Prostate gland (tissue), 2 donors: ENCODE measurements around the gene IGSF10. TPM values are rescaled to one million over a fixed set of nuclear protein-coding genes. Genes with fewer than 3 reads are reported as not detected.

ENCODE experiments used
- DNase-seq: peaks from one replicate; pipeline ENCODE4 v3.0.0-alpha.2; 2019; ENCODE audit warnings: low spot score
- H3K27ac ChIP-seq, 2 donors: fragments of 200-600 bp; sonication (generic); 2 replicates each; pipeline ENCODE4 v1.5.1; 2017 to 2019
- H3K27me3 ChIP-seq: fragments of 200-600 bp; sonication (generic); replicated peaks from 2 replicates; pipeline ENCODE4 v1.5.1; 2019; ENCODE audit not compliant: insufficient read depth
- H3K36me3 ChIP-seq, 2 donors: fragments of 200-600 bp; sonication (generic); 1 replicate in 1 of 2; 2 replicates in 1 of 2; pipeline versions ENCODE4 v1.5.1 to v1.8.1; 2017 to 2019
- H3K4me1 ChIP-seq: fragments of 200-600 bp; sonication (generic); replicated peaks from 2 replicates; pipeline ENCODE4 v1.5.1; 2019
- H3K4me3 ChIP-seq, 2 donors: fragments of 200-600 bp; sonication (generic); 2 replicates each; pipeline ENCODE4 v1.5.1; 2017 to 2019
- H3K9me3 ChIP-seq: fragments of 200-600 bp; sonication (generic); 2 replicates; pipeline ENCODE4 v1.5.1; 2017
- POLR2A ChIP-seq: fragments of 450-650 bp; IDR thresholded peaks from one replicate; pipeline ENCODE4 v1.6.1; 2016; ENCODE audit warnings: antibody characterized with exemption, mild to moderate bottlenecking
- POLR2AphosphoS5 ChIP-seq: sonication (generic); formaldehyde crosslinking; IDR thresholded peaks from one replicate; pipeline ENCODE4 v1.6.1; 2017; ENCODE audit warnings: antibody characterized with exemption
- WGBS: methylation state at CpG from one replicate; pipeline ENCODE4 v1.1.5; 2018; 5-methylcytosine and 5-hydroxymethylcytosine counted together
- intact Hi-C: fragments of 100-400 bp; cut with DNase I; formaldehyde crosslinking; loops from one replicate; pipeline ENCODE4 v1.14.2; 2022
- total RNA-seq, 2 donors: library from RNA; depleted of rRNA; stranded (reverse); fragments of >200 nt; gene quantifications; one replicate each; pipeline ENCODE4 v1.1.0, GENCODE V29; 2016
- TF ChIP-seq, protein P1 (sequence below), 4 experiments: fragments of 200-600 bp in 2 of 4; fragments of 450-650 bp in 2 of 4; sonication (generic) in 2 of 4; IDR thresholded peaks; 1 replicate in 3 of 4; 2 replicates in 1 of 4; pipeline ENCODE4 v1.5.1; 2016 to 2019; ENCODE audit warnings: antibody characterized with exemption in 4 of 4, mild to moderate bottlenecking in 2 of 4, moderate library complexity in 2 of 4

Gene IGSF10
- total RNA-seq, 2 donors from 2014 or later, result 5.4 TPM; not detected in 1

DNA sequence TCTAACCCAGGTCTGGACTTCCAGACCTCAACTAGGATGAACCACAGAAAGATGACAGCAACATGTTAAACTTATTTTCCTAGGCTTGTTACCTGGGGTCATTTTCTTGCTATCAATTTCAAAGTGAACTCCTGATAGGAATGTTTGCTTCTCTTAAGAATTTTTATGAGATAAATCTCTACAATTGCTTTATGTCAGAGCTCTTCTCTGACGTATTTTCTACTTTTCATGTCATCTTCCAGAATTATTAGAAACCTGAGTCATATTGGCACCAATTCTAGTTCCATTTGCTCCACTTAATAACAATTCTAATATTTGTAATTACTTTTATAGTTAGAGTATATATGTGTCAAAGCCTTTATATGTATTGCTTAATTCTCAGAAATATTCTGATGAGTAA, 2.1 kb upstream of the IGSF10 start:
- H3K27me3 ChIP-seq, result no peaks in the 10 kb centered on the region
- 80% methylated on average over 1 of the region's 1 CpG for WGBS
- H3K9me3 ChIP-seq, result no peaks in the 10 kb centered on the region
- no peak overlapping the region for H3K4me3 ChIP-seq
- no peak overlapping the region for H3K27ac ChIP-seq
- H3K36me3 ChIP-seq, result no peaks in the 10 kb centered on the region
- H3K4me1 ChIP-seq, result no peaks in the 10 kb centered on the region
- DNase-seq, result no peak
- TF ChIP-seq, protein P1, sequence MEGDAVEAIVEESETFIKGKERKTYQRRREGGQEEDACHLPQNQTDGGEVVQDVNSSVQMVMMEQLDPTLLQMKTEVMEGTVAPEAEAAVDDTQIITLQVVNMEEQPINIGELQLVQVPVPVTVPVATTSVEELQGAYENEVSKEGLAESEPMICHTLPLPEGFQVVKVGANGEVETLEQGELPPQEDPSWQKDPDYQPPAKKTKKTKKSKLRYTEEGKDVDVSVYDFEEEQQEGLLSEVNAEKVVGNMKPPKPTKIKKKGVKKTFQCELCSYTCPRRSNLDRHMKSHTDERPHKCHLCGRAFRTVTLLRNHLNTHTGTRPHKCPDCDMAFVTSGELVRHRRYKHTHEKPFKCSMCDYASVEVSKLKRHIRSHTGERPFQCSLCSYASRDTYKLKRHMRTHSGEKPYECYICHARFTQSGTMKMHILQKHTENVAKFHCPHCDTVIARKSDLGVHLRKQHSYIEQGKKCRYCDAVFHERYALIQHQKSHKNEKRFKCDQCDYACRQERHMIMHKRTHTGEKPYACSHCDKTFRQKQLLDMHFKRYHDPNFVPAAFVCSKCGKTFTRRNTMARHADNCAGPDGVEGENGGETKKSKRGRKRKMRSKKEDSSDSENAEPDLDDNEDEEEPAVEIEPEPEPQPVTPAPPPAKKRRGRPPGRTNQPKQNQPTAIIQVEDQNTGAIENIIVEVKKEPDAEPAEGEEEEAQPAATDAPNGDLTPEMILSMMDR (IDR thresholded peaks at IDR 0.05), result no peak
- TF ChIP-seq POLR2A, result no peak
- TF ChIP-seq POLR2AphosphoS5, result no peak
- intact Hi-C loops, result no loop called here

DNA sequence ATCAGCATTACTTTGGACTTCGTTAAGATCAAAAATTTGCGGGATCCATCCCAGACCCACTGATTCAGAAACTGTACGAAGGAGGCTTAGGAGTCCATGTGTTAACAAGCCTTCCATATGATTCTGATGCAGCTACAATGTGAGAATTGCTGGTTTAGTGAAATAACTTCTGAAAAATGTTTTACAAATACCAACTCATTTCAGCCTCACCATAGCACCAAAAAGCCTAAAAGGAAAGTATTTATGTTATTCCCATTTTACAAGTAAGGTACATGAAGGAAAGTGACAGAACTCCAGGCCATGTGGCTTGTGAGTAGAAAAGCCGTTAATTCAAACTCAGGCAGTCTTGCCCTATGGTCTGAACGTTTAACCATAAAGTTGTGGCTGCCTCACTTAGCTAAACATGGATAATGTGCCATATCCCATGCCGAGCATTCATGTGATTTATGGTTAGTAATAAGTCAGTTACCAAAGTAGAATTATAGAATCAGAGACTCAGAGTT, 1.5 kb upstream of the IGSF10 start:
- WGBS, result 89% methylated on average over 6 of the region's 6 CpGs
- intact Hi-C loops, result no loop called here
- H3K27ac ChIP-seq, result no peak overlapping the region
- H3K9me3 ChIP-seq, result no peaks in the 10 kb centered on the region
- H3K4me3 ChIP-seq, result no peak overlapping the region
- no peaks in the 10 kb centered on the region for H3K4me1 ChIP-seq
- DNase-seq, result no peak
- TF ChIP-seq POLR2A (no peak), POLR2AphosphoS5 (no peak)
- TF ChIP-seq, protein P1 (IDR thresholded peaks at IDR 0.05), result no peak
- no peaks in the 10 kb centered on the region for H3K36me3 ChIP-seq
- H3K27me3 ChIP-seq, result no peaks in the 10 kb centered on the region

DNA sequence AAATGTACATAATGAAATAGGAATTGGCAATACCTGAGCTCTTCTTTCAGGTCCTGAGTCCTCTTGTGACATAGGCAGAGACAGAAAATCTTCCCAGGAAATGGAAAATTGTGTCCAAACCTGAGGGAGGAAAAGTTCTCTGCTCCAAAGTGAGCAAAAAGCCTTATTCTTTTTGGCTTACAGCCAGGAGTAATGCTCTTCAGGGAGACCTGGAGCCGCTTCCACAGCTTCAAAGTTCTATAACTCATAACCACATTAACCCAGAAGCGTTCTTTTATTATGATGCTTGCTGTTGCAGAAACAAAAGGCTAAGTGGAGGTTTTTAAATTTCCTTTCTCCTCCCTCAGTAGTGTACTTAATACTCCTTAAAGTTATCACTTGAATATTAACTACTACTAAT, 633 bp downstream of the IGSF10 start:
- no peaks in the 10 kb centered on the region for H3K27me3 ChIP-seq
- no peaks in the 10 kb centered on the region for H3K36me3 ChIP-seq
- intact Hi-C loops, result no loop called here
- no peaks in the 10 kb centered on the region for H3K4me1 ChIP-seq
- no peak for TF ChIP-seq POLR2AphosphoS5
- TF ChIP-seq POLR2A, result no peak
- TF ChIP-seq, protein P1 (IDR thresholded peaks at IDR 0.05), result no peak
- no peak overlapping the region for H3K27ac ChIP-seq
- H3K4me3 ChIP-seq, result no peak overlapping the region
- WGBS, result 51% methylated on average over 2 of the region's 2 CpGs
- DNase-seq, result no peak
- no peaks in the 10 kb centered on the region for H3K9me3 ChIP-seq

DNA sequence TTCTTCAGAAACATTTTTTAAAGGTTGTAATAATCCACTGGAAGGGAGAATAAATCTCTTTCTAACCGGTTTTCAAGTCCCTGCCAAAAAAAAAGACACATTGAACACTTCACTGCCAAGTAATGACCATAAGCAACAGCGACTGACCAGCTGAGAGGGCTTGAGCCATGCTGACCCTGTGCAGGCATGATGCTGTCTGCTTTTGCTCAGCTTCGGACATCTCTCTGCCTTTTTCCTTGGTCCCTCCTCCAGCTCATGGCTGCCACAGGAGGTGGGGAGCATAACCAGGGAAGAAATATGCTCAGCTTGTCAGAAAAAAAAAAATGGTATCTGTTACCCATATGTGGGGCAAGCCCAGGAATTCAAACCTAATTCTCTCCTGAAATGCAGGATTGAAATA, 1.5 kb downstream of the IGSF10 start:
- no peak overlapping the region for H3K27ac ChIP-seq
- no peaks in the 10 kb centered on the region for H3K4me1 ChIP-seq
- H3K9me3 ChIP-seq, result no peaks in the 10 kb centered on the region
- WGBS, result 69% methylated on average over 3 of the region's 3 CpGs
- H3K4me3 ChIP-seq, result no peak overlapping the region
- no peaks in the 10 kb centered on the region for H3K27me3 ChIP-seq
- no peak for DNase-seq
- TF ChIP-seq, protein P1 (IDR thresholded peaks at IDR 0.05), result no peak
- TF ChIP-seq POLR2AphosphoS5, result no peak
- TF ChIP-seq POLR2A, result no peak
- intact Hi-C loops, result no loop called here
- H3K36me3 ChIP-seq, result no peaks in the 10 kb centered on the region

DNA sequence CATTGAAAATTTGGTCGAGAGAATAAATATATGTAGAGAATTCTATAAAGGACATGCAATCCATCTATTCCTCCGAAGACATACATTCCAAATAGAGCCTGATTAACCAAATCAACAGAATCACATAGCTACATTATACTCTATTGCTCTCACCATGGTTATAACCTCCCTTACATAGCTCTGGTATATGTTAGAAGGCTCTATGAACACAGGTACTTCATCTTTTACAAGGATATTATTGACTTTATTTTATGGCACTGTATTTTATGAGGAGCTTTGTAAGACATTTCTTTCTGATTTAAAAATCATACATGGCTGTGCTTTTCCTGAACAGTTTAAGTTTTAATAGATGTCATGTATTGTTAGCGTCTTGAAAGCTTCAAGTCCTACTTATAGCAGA, 4.8 kb downstream of the IGSF10 start:
- Histone ChIP-seq H3K27ac (no peak overlapping the region), H3K9me3 (no peaks in the 10 kb centered on the region), H3K36me3 (no peaks in the 10 kb centered on the region), H3K4me1 (no peaks in the 10 kb centered on the region), H3K4me3 (no peak overlapping the region), H3K27me3 (no peaks in the 10 kb centered on the region)
- intact Hi-C loops, result no loop called here
- TF ChIP-seq, protein P1 (IDR thresholded peaks at IDR 0.05), result no peak
- TF ChIP-seq POLR2AphosphoS5 (no peak), POLR2A (no peak)
- WGBS, result 68% methylated on average over 3 of the region's 3 CpGs
- DNase-seq, result no peak
